Small intestine (tissue), 7 donors: Measurements from ENCODE around the gene KIDINS220. TPM values are rescaled to one million over a fixed set of nuclear protein-coding genes. Genes with fewer than 3 reads are reported as not detected.

ENCODE experiments used
- DNase-seq, 2 donors: peaks; one replicate each; pipeline versions ENCODE4 v3.0.0 to v3.0.0-alpha.2; 2013
- FAIRE-seq: peaks from 2 replicates; lab custom pipeline; 2012; peaks lifted over from hg19 to GRCh38; lab: Jason Lieb, UNC
- H3K27ac ChIP-seq, 3 donors: one replicate each; pipeline ENCODE4 v1.5.1; 2013; ENCODE audit warnings: low read length in 2 of 3, mild to moderate bottlenecking in 2 of 3, control low read depth in 1 of 3, inconsistent platforms in 1 of 3, low read depth in 1 of 3, moderate library complexity in 1 of 3
- H3K27me3 ChIP-seq, 3 donors: one replicate each; pipeline ENCODE4 v1.6.1; 2013; ENCODE audit warnings: low read length in 3 of 3, inconsistent platforms in 1 of 3; ENCODE audit not compliant: control insufficient read depth in 3 of 3, insufficient read depth in 3 of 3
- H3K36me3 ChIP-seq, 3 donors: one replicate each; pipeline ENCODE4 v1.6.1; 2013; ENCODE audit warnings: low read length in 3 of 3, inconsistent platforms in 1 of 3, low read depth in 1 of 3, mild to moderate bottlenecking in 1 of 3, moderate library complexity in 1 of 3; ENCODE audit not compliant: control insufficient read depth in 3 of 3, insufficient read depth in 2 of 3
- H3K4me1 ChIP-seq, 3 donors: one replicate each; pipeline ENCODE4 v1.6.1; 2013; ENCODE audit warnings: low read length in 2 of 3, inconsistent platforms in 1 of 3, low read depth in 1 of 3, mild to moderate bottlenecking in 1 of 3, moderate library complexity in 1 of 3; ENCODE audit not compliant: control insufficient read depth in 3 of 3, insufficient read depth in 2 of 3
- H3K4me3 ChIP-seq, 3 donors: one replicate each; pipeline ENCODE4 v1.5.1; 2013; ENCODE audit warnings: low read length in 3 of 3, control low read depth in 1 of 3, inconsistent platforms in 1 of 3, low read depth in 1 of 3, mild to moderate bottlenecking in 1 of 3, moderate library complexity in 1 of 3
- H3K9me3 ChIP-seq, 2 donors: one replicate each; pipeline ENCODE4 v1.6.1; 2013; ENCODE audit warnings: low read depth in 1 of 2, low read length in 1 of 2; ENCODE audit not compliant: control insufficient read depth in 2 of 2, insufficient read depth in 1 of 2
- WGBS, 3 donors: extraction: QIAGEN DNeasy Blood & Tissue Kit; methylation state at CpG; one replicate each; pipeline ENCODE4 v1.1.7; 2013; 5-methylcytosine and 5-hydroxymethylcytosine counted together
- polyA plus RNA-seq, 4 donors: library from polyadenylated mRNA; stranded (reverse) in 3 of 4; unstranded in 1 of 4; fragments of 200-250 nt in 3 of 4; fragments of 120-200 nt in 1 of 4; gene quantifications; one replicate each; pipeline versions ENCODE4 v1.2.1 to v1.2.3, GENCODE V29; 2013
- donor health status: healthy with polysubstance abuse.
- donor health status: control.
- donor health status: control.
- donor health status: Bipolar disorder and iron deficiency.
- donor health status: healthy.

The KIDINS220 gene
- polyA plus RNA-seq, 4 donors = 4.6 to 41.1 (median 11.1) TPM

- peaks cover 15 to 24% (median 23%) of the 10 kb centered on the region in 3 donors for H3K36me3 ChIP-seq
- WGBS, 3 donors = 84 to 88% (median 86%) methylated on average over 2 of the region's 2 CpGs
- no peak overlapping the region for H3K27ac ChIP-seq
Measured at GRCh38 chr2:8798393-8798792, 39.0 kb downstream of the KIDINS220 start.

GRCh38 chr2:8797682-8798081, 39.7 kb downstream of the KIDINS220 start:
- no peak for FAIRE-seq
- WGBS, 3 donors = 89 to 96% (median 96%) methylated on average over 2 of the region's 2 CpGs

More at GRCh38 chr2:8798393-8798792, 39.0 kb downstream of the KIDINS220 start:
- Histone ChIP-seq H3K4me3 (no peak overlapping the region), H3K4me1 (no peaks in the 10 kb centered on the region), H3K27me3 (no peaks in the 10 kb centered on the region), H3K9me3 (no peaks in the 10 kb centered on the region)
- DNase-seq (no peak), FAIRE-seq (no peak)

GRCh38 chr2:8796878-8797550, 40.4 kb downstream of the KIDINS220 start:
- Histone ChIP-seq H3K4me1 (no peaks in the 10 kb centered on the region), H3K4me3 (no peak overlapping the region), H3K27ac (no peak overlapping the region), H3K9me3 (no peaks in the 10 kb centered on the region), H3K27me3 (no peaks in the 10 kb centered on the region), H3K36me3 (peaks cover 16 to 28% (median 26%) of the 10 kb centered on the region in 3 donors)
- WGBS, 3 donors = 79 to 86% (median 83%) methylated on average over 6 of the region's 6 CpGs
- DNase-seq (no peak), FAIRE-seq (no peak)

More at GRCh38 chr2:8797682-8798081, 39.7 kb downstream of the KIDINS220 start:
- Histone ChIP-seq H3K9me3 (no peaks in the 10 kb centered on the region), H3K36me3 (peaks cover 17 to 28% (median 26%) of the 10 kb centered on the region in 3 donors), H3K27ac (no peak overlapping the region), H3K27me3 (no peaks in the 10 kb centered on the region), H3K4me1 (no peaks in the 10 kb centered on the region), H3K4me3 (no peak overlapping the region)
- no peak for DNase-seq

- DNase-seq (no peak), FAIRE-seq (no peak)
- Histone ChIP-seq H3K9me3 (no peaks in the 10 kb centered on the region), H3K27me3 (no peaks in the 10 kb centered on the region), H3K4me1 (no peaks in the 10 kb centered on the region), H3K27ac (no peak overlapping the region), H3K36me3 (peaks cover 14 to 26% (median 22%) of the 10 kb centered on the region in 3 donors), H3K4me3 (no peak overlapping the region)
- WGBS, 3 donors = 90 to 94% (median 92%) methylated on average over 9 of the region's 9 CpGs
Measured at GRCh38 chr2:8796315-8796848, 41.0 kb downstream of the KIDINS220 start.

- no peak overlapping the region for H3K27ac ChIP-seq
- no peak for FAIRE-seq
- H3K4me3 ChIP-seq = no peak overlapping the region
- H3K27me3 ChIP-seq = no peaks in the 10 kb centered on the region
- no peak for DNase-seq
- H3K9me3 ChIP-seq = no peaks in the 10 kb centered on the region
- peaks cover 17 to 28% (median 27%) of the 10 kb centered on the region in 3 donors for H3K36me3 ChIP-seq
- no peaks in the 10 kb centered on the region for H3K4me1 ChIP-seq
- 89 to 96% (median 94%) methylated on average over 8 of the region's 8 CpGs for WGBS, 3 donors
Measured at GRCh38 chr2:8794923-8795825, 42.2 kb downstream of the KIDINS220 start.

- no peak overlapping the region for H3K27ac ChIP-seq
- H3K36me3 ChIP-seq = peaks cover 15 to 21% (median 18%) of the 10 kb centered on the region in 3 donors
- DNase-seq = no peak
- H3K27me3 ChIP-seq = no peaks in the 10 kb centered on the region
- H3K4me3 ChIP-seq = no peak overlapping the region
- WGBS, 3 donors = 85 to 92% (median 86%) methylated on average over 2 of the region's 2 CpGs
- FAIRE-seq = no peak
- no peaks in the 10 kb centered on the region for H3K4me1 ChIP-seq
- H3K9me3 ChIP-seq = peaks cover 0 to 3% of the 10 kb centered on the region in 2 donors
Measured at GRCh38 chr2:8790739-8791162, 46.7 kb downstream of the KIDINS220 start.

- Histone ChIP-seq H3K4me1 (no peaks in the 10 kb centered on the region), H3K36me3 (peaks cover 7 to 22% (median 19%) of the 10 kb centered on the region in 3 donors), H3K27me3 (no peaks in the 10 kb centered on the region), H3K4me3 (no peak overlapping the region), H3K27ac (no peak overlapping the region), H3K9me3 (peaks cover 0 to 3% of the 10 kb centered on the region in 2 donors)
- DNase-seq (no peak), FAIRE-seq (no peak)
- 82 to 92% (median 87%) methylated on average over 5 of the region's 5 CpGs for WGBS, 3 donors
Measured at GRCh38 chr2:8786463-8786862, 51.0 kb downstream of the KIDINS220 start.
